Activated naive CD4-positive, alpha-beta T cell treated with anti-CD3 and anti-CD28 coated beads, Interleukin-2, amount 10 ng/mL, durations not matched to agents 7 days and 5 days (primary cell): ENCODE measurements around the gene STRN3.
A peak's percentile ranks its signal among the peaks of the same experiment; 100 is the strongest.
"Not testable (repeated sequence)": the region's sequence is repeated elsewhere in the genome, so short reads cannot be mapped to it uniquely, and the experiment has no call there.

ENCODE experiments used
- CTCF ChIA-PET: fragments of 350-600 bp; sonication (Branson Sonifier 250); formaldehyde crosslinking; loops from one replicate; lab custom pipeline; 2021; ENCODE audit warnings: antibody characterized with exemption; lab: Charles Lee
- DNase-seq: peaks from one replicate; pipeline ENCODE4 v3.0.0-alpha.2; 2020
- H3K27ac Mint-ChIP-seq: one replicate; pipeline ENCODE4 v1.8.0; 2021; ENCODE audit warnings: mild to moderate bottlenecking, moderate library complexity, mixed read lengths
- H3K27me3 Mint-ChIP-seq: one replicate; pipeline ENCODE4 v1.8.0; 2021; ENCODE audit warnings: mild to moderate bottlenecking, mixed read lengths
- H3K36me3 Mint-ChIP-seq: one replicate; pipeline ENCODE4 v1.8.0; 2021; ENCODE audit warnings: mixed read lengths
- H3K4me1 Mint-ChIP-seq: one replicate; pipeline ENCODE4 v1.8.0; 2021; ENCODE audit warnings: mixed read lengths
- H3K4me3 Mint-ChIP-seq: one replicate; pipeline ENCODE4 v1.8.0; 2021; ENCODE audit warnings: mild to moderate bottlenecking, moderate library complexity, mixed read lengths
- H3K9me3 Mint-ChIP-seq: one replicate; pipeline ENCODE4 v1.8.0; 2021; ENCODE audit warnings: mixed read lengths

Gene STRN3

GRCh38 chr14:31026077-31026449 lies at the start of gene STRN3:
STRN3 (minus strand) TSS chr14:31026379; CDS start chr14:31026185, 194 bp downstream.
- Mint-ChIP-seq H3K36me3 (peaks cover 13% of the 10 kb centered on the region), H3K4me3 (peak within 1 kb of the TSS; percentile 85), H3K27me3 (no peaks in the 10 kb centered on the region), H3K9me3 (no peaks in the 10 kb centered on the region), H3K4me1 (peaks cover 45% of the 10 kb centered on the region), H3K27ac (peak within 1 kb of the TSS; percentile 95)
- no peak for DNase-seq
- CTCF ChIA-PET: no interaction called here

GRCh38 chr14:31075144-31075543 lies 49.0 kb upstream of the STRN3 start:
- no peak for DNase-seq
- no peak overlapping the region for H3K4me3 Mint-ChIP-seq
- H3K36me3 Mint-ChIP-seq: peaks cover 4% of the 10 kb centered on the region
- no peak overlapping the region for H3K27ac Mint-ChIP-seq
- H3K4me1 Mint-ChIP-seq: no peaks in the 10 kb centered on the region
- no peaks in the 10 kb centered on the region for H3K9me3 Mint-ChIP-seq
- CTCF ChIA-PET: no interaction called here
- H3K27me3 Mint-ChIP-seq: no peaks in the 10 kb centered on the region

GRCh38 chr14:31071151-31071550 lies 45.0 kb upstream of the STRN3 start:
- Mint-ChIP-seq H3K36me3 (peaks cover 4% of the 10 kb centered on the region), H3K27me3 (no peaks in the 10 kb centered on the region), H3K27ac (no peak overlapping the region), H3K4me3 (no peak overlapping the region), H3K9me3 (no peaks in the 10 kb centered on the region), H3K4me1 (no peaks in the 10 kb centered on the region)
- DNase-seq: no peak
- CTCF ChIA-PET: no interaction called here

GRCh38 chr14:31070431-31070830 lies 44.3 kb upstream of the STRN3 start:
- DNase-seq: no peak
- Mint-ChIP-seq H3K27me3 (no peaks in the 10 kb centered on the region), H3K36me3 (peaks cover 4% of the 10 kb centered on the region)

GRCh38 chr14:31069343-31069742 lies 43.2 kb upstream of the STRN3 start:
- no peaks in the 10 kb centered on the region for H3K36me3 Mint-ChIP-seq
- no peak for DNase-seq
- H3K27ac Mint-ChIP-seq: no peak overlapping the region
- no peaks in the 10 kb centered on the region for H3K4me1 Mint-ChIP-seq
- CTCF ChIA-PET: no interaction called here
- no peak overlapping the region for H3K4me3 Mint-ChIP-seq
- no peaks in the 10 kb centered on the region for H3K9me3 Mint-ChIP-seq
- H3K27me3 Mint-ChIP-seq: no peaks in the 10 kb centered on the region

More at GRCh38 chr14:31070431-31070830, 44.3 kb upstream of the STRN3 start:
- Mint-ChIP-seq H3K27ac (no peak overlapping the region), H3K4me3 (no peak overlapping the region), H3K4me1 (no peaks in the 10 kb centered on the region), H3K9me3 (no peaks in the 10 kb centered on the region)
- CTCF ChIA-PET: interaction anchor here (1.2 kb wide), 1 partner anchor 12 kb away, joined by 5 read pairs; no protein-coding TSS in a partner anchor

- Mint-ChIP-seq H3K9me3 (no peaks in the 10 kb centered on the region), H3K36me3 (no peaks in the 10 kb centered on the region), H3K27me3 (no peaks in the 10 kb centered on the region), H3K4me1 (no peaks in the 10 kb centered on the region), H3K4me3 (no peak overlapping the region), H3K27ac (no peak overlapping the region)
- CTCF ChIA-PET: interaction anchor here (0.8 kb wide), 1 partner anchor 9 kb away, joined by 3 read pairs; no protein-coding TSS in a partner anchor
- no peak for DNase-seq
Observed at GRCh38 chr14:31068235-31068634, 42.1 kb upstream of the STRN3 start.

- CTCF ChIA-PET, DNase-seq, H3K4me3 Mint-ChIP-seq, H3K4me1 Mint-ChIP-seq, H3K36me3 Mint-ChIP-seq, H3K27ac Mint-ChIP-seq, H3K27me3 Mint-ChIP-seq, H3K9me3 Mint-ChIP-seq: not testable (repeated sequence)
Observed at GRCh38 chr14:31062908-31063307, 36.7 kb upstream of the STRN3 start.

GRCh38 chr14:31060253-31060875 lies 34.2 kb upstream of the STRN3 start:
- H3K27me3 Mint-ChIP-seq: no peaks in the 10 kb centered on the region
- CTCF ChIA-PET: no interaction called here
- DNase-seq: no peak
- H3K4me1 Mint-ChIP-seq: peaks cover 6% of the 10 kb centered on the region
- no peak overlapping the region for H3K27ac Mint-ChIP-seq
- H3K36me3 Mint-ChIP-seq: no peaks in the 10 kb centered on the region
- H3K4me3 Mint-ChIP-seq: no peak overlapping the region
- no peaks in the 10 kb centered on the region for H3K9me3 Mint-ChIP-seq

GRCh38 chr14:31059152-31059924 lies 33.2 kb upstream of the STRN3 start:
- no peaks in the 10 kb centered on the region for H3K9me3 Mint-ChIP-seq
- H3K27ac Mint-ChIP-seq: no peak overlapping the region
- peaks cover 6% of the 10 kb centered on the region for H3K4me1 Mint-ChIP-seq
- DNase-seq: no peak
- H3K36me3 Mint-ChIP-seq: no peaks in the 10 kb centered on the region
- CTCF ChIA-PET: no interaction called here
- H3K27me3 Mint-ChIP-seq: no peaks in the 10 kb centered on the region
- H3K4me3 Mint-ChIP-seq: no peak overlapping the region

GRCh38 chr14:31057701-31058364 lies 31.7 kb upstream of the STRN3 start:
- Mint-ChIP-seq H3K9me3 (no peaks in the 10 kb centered on the region), H3K36me3 (no peaks in the 10 kb centered on the region), H3K4me3 (no peak overlapping the region), H3K27ac (no peak overlapping the region), H3K27me3 (no peaks in the 10 kb centered on the region), H3K4me1 (peaks cover 6% of the 10 kb centered on the region)
- no peak for DNase-seq
- CTCF ChIA-PET: no interaction called here

GRCh38 chr14:31057035-31057434 lies 30.9 kb upstream of the STRN3 start:
- Mint-ChIP-seq H3K36me3 (no peaks in the 10 kb centered on the region), H3K27me3 (no peaks in the 10 kb centered on the region), H3K4me3 (no peak overlapping the region), H3K4me1 (peaks cover 6% of the 10 kb centered on the region), H3K27ac (no peak overlapping the region), H3K9me3 (no peaks in the 10 kb centered on the region)
- CTCF ChIA-PET: no interaction called here
- no peak for DNase-seq

GRCh38 chr14:31052905-31053586 lies 26.9 kb upstream of the STRN3 start:
- not testable (repeated sequence) for H3K4me1 Mint-ChIP-seq, H3K27ac Mint-ChIP-seq, H3K9me3 Mint-ChIP-seq, H3K4me3 Mint-ChIP-seq, H3K27me3 Mint-ChIP-seq, DNase-seq, H3K36me3 Mint-ChIP-seq
- CTCF ChIA-PET: interaction anchor here (1.2 kb wide), 1 partner anchor 12 kb away, joined by 3 read pairs; no protein-coding TSS in a partner anchor

GRCh38 chr14:31051511-31051910 lies 25.3 kb upstream of the STRN3 start:
- no peak overlapping the region for H3K27ac Mint-ChIP-seq
- H3K36me3 Mint-ChIP-seq: peaks cover 1% of the 10 kb centered on the region
- H3K9me3 Mint-ChIP-seq: no peaks in the 10 kb centered on the region
- CTCF ChIA-PET: no interaction called here
- no peak overlapping the region for H3K4me3 Mint-ChIP-seq
- no peak for DNase-seq
- H3K27me3 Mint-ChIP-seq: no peaks in the 10 kb centered on the region
- H3K4me1 Mint-ChIP-seq: peaks cover 2% of the 10 kb centered on the region

GRCh38 chr14:31051023-31051422 lies 24.8 kb upstream of the STRN3 start:
- DNase-seq: no peak
- H3K27me3 Mint-ChIP-seq: no peaks in the 10 kb centered on the region
- H3K36me3 Mint-ChIP-seq: peaks cover 1% of the 10 kb centered on the region
- no peaks in the 10 kb centered on the region for H3K9me3 Mint-ChIP-seq
- peaks cover 2% of the 10 kb centered on the region for H3K4me1 Mint-ChIP-seq
- CTCF ChIA-PET: no interaction called here
- no peak overlapping the region for H3K27ac Mint-ChIP-seq
- H3K4me3 Mint-ChIP-seq: no peak overlapping the region
